Neutrophil (primary cell): Measurements from ENCODE around the gene PLA2G4D.

Source experiments
- H3K27ac ChIP-seq: fragments of 200-600 bp; sonication (generic); 2 replicates; pipeline ENCODE4 v1.5.1; 2016; ENCODE audit warnings: mild to moderate bottlenecking, moderate library complexity
- H3K27me3 ChIP-seq: fragments of 200-600 bp; sonication (generic); 2 replicates; pipeline ENCODE4 v1.6.0; 2016; ENCODE audit warnings: mild to moderate bottlenecking
- H3K36me3 ChIP-seq: fragments of 200-600 bp; sonication (generic); 2 replicates; pipeline ENCODE4 v1.5.1; 2017
- H3K4me1 ChIP-seq, 2 experiments: fragments of 200-600 bp in 1 of 2; sonication (generic) in 1 of 2; 1 replicate in 1 of 2; 2 replicates in 1 of 2; pipeline versions ENCODE4 v1.5.1 to v1.6.1; 2013 to 2016; ENCODE audit warnings: low read depth in 1 of 2, low read length in 1 of 2, mild to moderate bottlenecking in 1 of 2, moderate library complexity in 1 of 2; ENCODE audit not compliant: control insufficient read depth in 1 of 2, insufficient read depth in 1 of 2
- H3K4me3 ChIP-seq, 2 experiments: fragments of 200-600 bp in 1 of 2; sonication (generic) in 1 of 2; 1 replicate in 1 of 2; 2 replicates in 1 of 2; pipeline ENCODE4 v1.5.1; 2013 to 2016; ENCODE audit warnings: low read depth in 1 of 2, low read length in 1 of 2, mild to moderate bottlenecking in 1 of 2, moderate library complexity in 1 of 2
- H3K9me3 ChIP-seq: fragments of 200-600 bp; sonication (generic); 2 replicates; pipeline ENCODE4 v1.5.1; 2016
- TF ChIP-seq, protein P1 (sequence below): fragments of 200-600 bp; sonication (generic); IDR thresholded peaks from 2 replicates; pipeline ENCODE4 v1.5.1; 2016; ENCODE audit warnings: antibody characterized with exemption

Gene PLA2G4D

DNA sequence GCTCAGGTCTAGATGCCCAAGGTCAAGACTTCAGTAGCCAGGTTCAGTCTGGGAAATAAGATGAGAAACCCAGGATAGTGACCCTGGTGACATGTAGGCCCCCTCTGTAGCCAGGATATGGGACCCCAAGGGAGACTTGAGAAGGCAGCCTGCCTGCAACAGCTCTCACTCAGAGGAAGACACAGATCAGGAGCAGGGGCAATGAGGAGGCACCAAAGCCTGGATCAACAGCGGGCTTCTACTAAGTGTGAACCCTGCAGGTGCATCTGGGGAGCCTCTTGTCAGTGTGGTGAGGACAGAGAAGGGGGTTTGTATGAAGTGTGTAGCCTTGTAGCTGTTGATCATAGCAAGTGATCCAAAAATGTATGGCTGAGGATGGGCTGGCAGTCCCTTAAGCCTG, 36.6 kb upstream of the PLA2G4D start:
- Histone ChIP-seq H3K27ac (no peak overlapping the region), H3K36me3 (no peaks in the 10 kb centered on the region), H3K27me3 (no peaks in the 10 kb centered on the region), H3K4me1 (no peaks in the 10 kb centered on the region), H3K9me3 (no peaks in the 10 kb centered on the region), H3K4me3 (no peak overlapping the region)
- TF ChIP-seq, protein P1, sequence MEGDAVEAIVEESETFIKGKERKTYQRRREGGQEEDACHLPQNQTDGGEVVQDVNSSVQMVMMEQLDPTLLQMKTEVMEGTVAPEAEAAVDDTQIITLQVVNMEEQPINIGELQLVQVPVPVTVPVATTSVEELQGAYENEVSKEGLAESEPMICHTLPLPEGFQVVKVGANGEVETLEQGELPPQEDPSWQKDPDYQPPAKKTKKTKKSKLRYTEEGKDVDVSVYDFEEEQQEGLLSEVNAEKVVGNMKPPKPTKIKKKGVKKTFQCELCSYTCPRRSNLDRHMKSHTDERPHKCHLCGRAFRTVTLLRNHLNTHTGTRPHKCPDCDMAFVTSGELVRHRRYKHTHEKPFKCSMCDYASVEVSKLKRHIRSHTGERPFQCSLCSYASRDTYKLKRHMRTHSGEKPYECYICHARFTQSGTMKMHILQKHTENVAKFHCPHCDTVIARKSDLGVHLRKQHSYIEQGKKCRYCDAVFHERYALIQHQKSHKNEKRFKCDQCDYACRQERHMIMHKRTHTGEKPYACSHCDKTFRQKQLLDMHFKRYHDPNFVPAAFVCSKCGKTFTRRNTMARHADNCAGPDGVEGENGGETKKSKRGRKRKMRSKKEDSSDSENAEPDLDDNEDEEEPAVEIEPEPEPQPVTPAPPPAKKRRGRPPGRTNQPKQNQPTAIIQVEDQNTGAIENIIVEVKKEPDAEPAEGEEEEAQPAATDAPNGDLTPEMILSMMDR, result no peak

DNA sequence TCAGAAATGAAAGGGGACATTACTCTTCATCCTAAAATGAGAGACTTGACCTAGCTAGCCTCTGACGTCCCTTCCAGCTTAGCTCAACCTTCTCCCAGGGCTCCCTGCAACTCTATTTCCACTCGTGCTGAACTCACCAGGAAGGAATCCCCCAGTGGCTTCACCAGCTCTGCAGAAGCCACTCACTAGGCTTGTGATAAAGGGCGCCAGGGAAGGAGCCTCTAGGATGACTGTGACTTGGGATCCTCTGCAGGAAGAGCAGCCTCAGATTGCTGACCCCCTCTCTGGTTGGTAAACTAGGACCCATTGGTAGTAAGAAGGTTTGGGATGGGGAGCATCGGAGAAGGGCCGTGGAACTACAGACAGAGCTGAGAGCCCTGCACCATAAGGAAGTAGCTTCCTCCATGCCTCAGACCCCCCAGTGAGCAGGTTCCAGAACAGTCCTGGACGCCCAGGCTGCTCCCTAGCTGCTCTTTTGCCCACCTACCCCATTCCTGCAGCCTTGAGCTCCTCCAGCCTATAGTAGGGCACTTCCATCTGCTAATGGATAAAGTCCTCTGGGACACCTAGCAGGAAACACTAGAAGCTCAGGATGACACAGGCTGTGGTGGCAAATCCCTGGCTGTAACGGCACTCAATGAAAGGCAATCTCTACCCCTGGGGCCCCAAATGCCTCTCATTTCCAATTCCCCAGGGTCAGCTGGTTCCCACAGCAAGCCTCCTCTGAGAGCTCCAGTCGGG, 36.1 kb upstream of the PLA2G4D start:
- Histone ChIP-seq H3K27ac (no peak overlapping the region), H3K4me3 (no peak overlapping the region), H3K9me3 (no peaks in the 10 kb centered on the region), H3K27me3 (no peaks in the 10 kb centered on the region), H3K4me1 (no peaks in the 10 kb centered on the region), H3K36me3 (no peaks in the 10 kb centered on the region)
- TF ChIP-seq, protein P1, result no peak

DNA sequence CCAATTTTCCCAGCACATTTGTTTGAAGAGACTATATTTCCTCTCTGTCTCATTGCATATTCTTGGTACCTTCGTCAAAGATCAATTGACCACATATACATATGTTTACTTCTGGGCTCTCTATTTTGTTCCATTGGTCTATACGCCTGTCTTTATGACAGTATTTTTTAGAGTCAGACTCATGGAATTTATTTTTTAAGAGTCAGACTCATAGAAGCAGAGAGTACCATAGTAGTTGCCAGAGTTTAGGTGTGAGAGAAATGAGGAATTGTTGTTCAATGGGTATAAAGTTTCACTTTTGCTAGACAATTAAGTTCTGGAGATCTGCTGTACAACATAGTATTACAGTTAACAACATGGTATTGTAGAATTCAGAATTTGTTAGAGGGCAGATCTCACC, 35.0 kb upstream of the PLA2G4D start:
- H3K27me3 ChIP-seq, result no peaks in the 10 kb centered on the region
- H3K36me3 ChIP-seq, result no peaks in the 10 kb centered on the region
- H3K4me1 ChIP-seq, result no peaks in the 10 kb centered on the region
- no peaks in the 10 kb centered on the region for H3K9me3 ChIP-seq
- H3K27ac ChIP-seq, result no peak overlapping the region
- H3K4me3 ChIP-seq, result no peak overlapping the region
- TF ChIP-seq, protein P1, result no peak

DNA sequence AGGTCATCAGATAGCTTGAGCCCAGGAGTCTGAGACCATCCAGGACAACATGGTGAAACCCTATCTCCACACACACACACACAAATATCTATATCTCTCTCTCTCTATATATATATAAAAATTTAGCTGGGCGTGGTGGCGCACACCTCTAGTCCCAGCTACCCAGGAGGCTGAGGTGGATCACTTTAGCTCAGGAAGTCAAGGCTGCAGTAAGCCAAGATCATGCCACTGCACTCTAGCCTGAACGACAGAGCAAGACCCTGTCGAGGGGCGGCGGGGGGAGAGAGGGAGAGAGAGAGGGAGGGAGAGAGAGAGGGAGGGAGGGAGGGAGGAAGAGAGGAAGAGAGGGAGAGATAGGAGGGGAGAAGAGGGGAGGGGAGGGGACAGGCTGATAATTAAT, 34.1 kb upstream of the PLA2G4D start:
- Histone ChIP-seq H3K27ac (no peak overlapping the region), H3K9me3 (no peaks in the 10 kb centered on the region), H3K36me3 (no peaks in the 10 kb centered on the region), H3K27me3 (no peaks in the 10 kb centered on the region), H3K4me3 (no peak overlapping the region), H3K4me1 (peaks cover under 1 to 1% of the 10 kb centered on the region in 2 experiments)
- TF ChIP-seq, protein P1, result no peak

DNA sequence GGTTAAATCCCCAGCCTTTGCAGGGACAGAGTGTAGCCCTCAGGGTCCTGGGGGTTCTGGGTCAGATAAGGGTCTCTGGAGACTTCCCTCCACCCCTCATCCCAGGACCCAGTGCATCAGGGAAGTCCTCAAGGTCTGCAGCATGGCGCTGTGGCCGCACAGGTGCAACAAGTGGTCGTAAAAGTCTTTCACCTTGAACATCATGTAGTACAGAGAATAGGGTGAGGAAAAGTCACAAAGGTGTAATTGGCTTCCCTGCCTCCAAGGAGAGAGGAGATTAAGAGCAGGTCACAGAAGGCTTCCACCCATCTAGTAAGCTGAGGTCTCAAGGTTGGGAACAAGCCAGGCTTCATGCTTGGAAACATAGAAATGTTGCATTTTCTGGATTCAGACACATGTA, 29.2 kb upstream of the PLA2G4D start:
- TF ChIP-seq, protein P1, result no peak
- Histone ChIP-seq H3K27me3 (no peaks in the 10 kb centered on the region), H3K4me1 (peaks cover 43 to 45% of the 10 kb centered on the region in 2 experiments), H3K36me3 (no peaks in the 10 kb centered on the region), H3K9me3 (no peaks in the 10 kb centered on the region), H3K27ac (peak overlapping the region; percentile 35), H3K4me3 (no peak overlapping the region)
